Stimulated activated memory B cell treated with anti-CD40 and anti-IgM and Interleukin-4, amounts not matched to agents 10 μg/mL and 1 μg/mL and 100 μg/mL, for 72 hours (primary cell): ENCODE data around the gene NR6A1.

Experiments
- ATAC-seq: fragments of 150-1000 bp; cut with Tn5 transposase; 2 replicates; pipeline ENCODE4 v1.10.0; 2021
- H3K27ac Mint-ChIP-seq: one replicate; pipeline ENCODE4 v1.8.0; 2022; ENCODE audit warnings: mild to moderate bottlenecking, mixed read lengths
- H3K27me3 Mint-ChIP-seq: one replicate; pipeline ENCODE4 v1.8.0; 2022; ENCODE audit warnings: mixed read lengths
- H3K36me3 Mint-ChIP-seq: one replicate; pipeline ENCODE4 v1.8.0; 2022; ENCODE audit warnings: mixed read lengths
- H3K4me1 Mint-ChIP-seq: one replicate; pipeline ENCODE4 v1.8.0; 2022; ENCODE audit warnings: mixed read lengths
- H3K4me3 Mint-ChIP-seq: one replicate; pipeline ENCODE4 v1.8.0; 2022; ENCODE audit warnings: mild to moderate bottlenecking, moderate library complexity, mixed read lengths
- H3K9me3 Mint-ChIP-seq: one replicate; pipeline ENCODE4 v1.8.0; 2022; ENCODE audit warnings: mixed read lengths

Gene NR6A1

DNA sequence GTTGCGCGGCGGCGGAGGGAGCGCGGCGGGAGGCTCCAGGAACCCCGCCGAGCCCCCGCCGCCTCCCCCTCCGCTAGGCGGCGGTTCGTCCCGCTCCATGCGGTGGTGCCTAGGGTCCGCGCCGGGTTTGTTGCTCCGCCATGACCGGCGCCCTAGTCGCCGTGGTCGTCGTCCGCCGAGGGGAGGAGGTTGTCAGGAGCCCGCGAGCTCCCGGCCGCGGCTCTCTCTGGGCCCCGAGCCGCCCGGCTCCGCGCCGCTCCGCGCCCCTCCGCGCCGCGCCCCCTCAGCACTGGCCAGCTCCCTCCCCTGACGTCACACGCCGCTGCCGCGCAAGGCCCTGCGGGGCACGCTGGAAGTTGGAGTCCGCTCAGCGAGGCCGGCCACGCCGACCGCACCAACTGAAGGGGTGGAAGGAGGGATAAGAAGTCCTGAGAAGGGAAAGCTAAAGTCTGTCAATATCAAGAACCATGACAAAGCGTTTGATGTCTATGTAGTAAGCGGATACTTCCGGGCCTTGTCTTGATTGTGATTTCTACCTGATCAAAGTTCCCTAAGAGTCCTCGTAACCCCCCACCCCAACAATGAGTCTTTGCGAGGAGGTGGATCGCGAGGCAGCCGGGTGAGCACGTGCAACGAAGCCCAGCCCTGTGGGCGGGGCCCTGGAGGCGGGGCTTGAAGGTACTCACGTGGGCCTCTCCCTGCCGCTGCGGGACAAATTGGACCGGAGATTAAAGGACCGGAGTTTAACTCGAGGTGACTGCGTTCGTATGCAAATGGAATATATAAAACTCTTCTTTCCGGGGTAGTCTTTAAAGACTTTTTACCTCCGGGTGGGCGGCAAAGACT is at the start of gene NR6A1:
TSS of gene NR6A1 (minus strand) at position 291 of the 846 bp plus-strand sequence.
- Mint-ChIP-seq H3K9me3 (no peaks in the 10 kb centered on the region), H3K36me3 (peaks cover 6% of the 10 kb centered on the region), H3K27me3 (peaks cover 78% of the 10 kb centered on the region), H3K4me1 (peaks cover 49% of the 10 kb centered on the region), H3K4me3 (peak within 1 kb of the TSS; percentile 95), H3K27ac (peak within 1 kb of the TSS; percentile 86)
- peak; percentile 97 for ATAC-seq

DNA sequence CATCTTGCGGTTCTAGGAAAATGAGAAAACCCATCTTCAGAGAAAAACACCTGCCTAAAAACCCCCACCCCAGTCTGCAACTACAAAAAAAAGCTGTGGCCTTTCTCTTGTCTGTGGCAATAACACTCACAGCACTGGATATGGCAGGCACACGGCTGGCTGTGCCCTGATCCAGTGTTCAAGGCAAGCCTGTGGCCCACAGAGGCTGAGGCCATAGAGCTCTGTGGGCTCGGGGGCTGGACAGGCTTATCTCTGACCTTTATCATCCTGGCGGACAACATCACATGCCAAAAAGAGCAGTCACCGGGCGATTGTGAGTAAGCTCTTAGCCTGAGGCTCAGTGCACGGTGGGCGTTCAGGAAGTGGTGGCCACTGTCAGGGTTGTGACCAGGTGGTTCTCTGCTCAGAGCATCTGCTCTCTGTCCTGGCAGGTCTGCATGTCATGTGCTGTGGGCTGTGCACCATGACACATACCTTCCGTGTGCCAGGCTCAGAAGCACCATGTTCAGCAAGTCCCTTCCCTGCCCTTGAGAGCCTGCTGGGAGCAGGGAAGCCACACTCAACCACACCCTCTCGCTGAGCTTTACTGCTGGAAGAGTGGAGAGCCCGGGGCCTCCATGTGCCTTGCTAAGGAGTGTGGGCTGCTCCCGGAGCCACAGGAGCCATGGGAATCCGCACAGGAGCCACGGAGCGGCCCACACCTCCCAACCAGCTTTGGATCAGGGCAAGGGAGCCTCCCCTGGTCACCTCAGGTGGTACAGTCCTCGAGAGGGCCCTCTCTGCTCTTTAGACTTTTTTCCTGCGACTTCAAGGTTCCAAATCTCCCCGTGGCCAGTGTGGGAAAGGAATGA is 47.5 kb upstream of the NR6A1 start:
- H3K4me3 Mint-ChIP-seq = no peak overlapping the region
- peaks cover 9% of the 10 kb centered on the region for H3K4me1 Mint-ChIP-seq
- H3K9me3 Mint-ChIP-seq = no peaks in the 10 kb centered on the region
- peak; percentile 84 for ATAC-seq
- peaks cover 28% of the 10 kb centered on the region for H3K27me3 Mint-ChIP-seq
- H3K27ac Mint-ChIP-seq = peak overlapping the region; percentile 64
- H3K36me3 Mint-ChIP-seq = no peaks in the 10 kb centered on the region

DNA sequence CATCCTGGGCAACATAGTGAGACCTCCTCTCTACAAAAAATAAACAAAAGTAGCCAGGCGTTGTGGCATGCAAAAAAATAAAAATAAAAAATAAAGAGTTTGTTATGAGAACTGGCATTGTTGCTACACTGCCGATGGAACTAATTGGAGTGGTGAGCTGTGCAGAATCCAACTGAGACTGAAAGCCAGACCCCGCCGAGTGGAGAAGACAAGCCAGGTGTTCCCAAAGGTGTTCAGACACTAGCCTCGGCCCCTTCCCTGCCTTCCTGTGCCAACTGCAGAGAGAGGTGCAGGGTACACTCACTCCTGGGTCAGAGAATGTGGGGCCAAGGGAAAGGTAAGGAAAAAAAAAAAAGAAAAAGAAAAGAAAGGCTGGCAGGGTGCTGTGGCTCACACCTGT is 44.5 kb upstream of the NR6A1 start:
- ATAC-seq = no peak
- peaks cover 20% of the 10 kb centered on the region for H3K27me3 Mint-ChIP-seq
- peaks cover 9% of the 10 kb centered on the region for H3K4me1 Mint-ChIP-seq
- H3K27ac Mint-ChIP-seq = no peak overlapping the region
- H3K4me3 Mint-ChIP-seq = no peak overlapping the region
- no peaks in the 10 kb centered on the region for H3K9me3 Mint-ChIP-seq
- H3K36me3 Mint-ChIP-seq = no peaks in the 10 kb centered on the region

DNA sequence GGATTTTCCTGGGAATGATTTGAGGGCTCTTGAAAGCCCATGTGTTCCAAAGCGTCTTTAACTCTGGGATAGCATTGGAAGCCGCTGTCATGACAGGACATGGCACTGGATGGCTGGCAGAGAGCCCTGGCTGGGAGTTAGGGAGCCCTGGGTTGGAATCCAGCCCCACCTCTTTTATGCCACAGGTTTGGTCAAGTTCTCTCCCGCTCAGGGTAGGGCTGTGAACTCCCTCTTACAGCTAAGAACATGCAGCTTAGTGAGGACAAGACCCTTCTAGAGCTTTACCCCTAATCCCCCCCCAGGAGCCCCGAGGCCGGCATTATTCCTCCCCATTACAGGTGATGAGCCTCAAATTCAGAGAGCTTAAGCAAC is 43.0 kb upstream of the NR6A1 start:
- Mint-ChIP-seq H3K27ac (no peak overlapping the region), H3K4me3 (no peak overlapping the region)
- no peak for ATAC-seq

DNA sequence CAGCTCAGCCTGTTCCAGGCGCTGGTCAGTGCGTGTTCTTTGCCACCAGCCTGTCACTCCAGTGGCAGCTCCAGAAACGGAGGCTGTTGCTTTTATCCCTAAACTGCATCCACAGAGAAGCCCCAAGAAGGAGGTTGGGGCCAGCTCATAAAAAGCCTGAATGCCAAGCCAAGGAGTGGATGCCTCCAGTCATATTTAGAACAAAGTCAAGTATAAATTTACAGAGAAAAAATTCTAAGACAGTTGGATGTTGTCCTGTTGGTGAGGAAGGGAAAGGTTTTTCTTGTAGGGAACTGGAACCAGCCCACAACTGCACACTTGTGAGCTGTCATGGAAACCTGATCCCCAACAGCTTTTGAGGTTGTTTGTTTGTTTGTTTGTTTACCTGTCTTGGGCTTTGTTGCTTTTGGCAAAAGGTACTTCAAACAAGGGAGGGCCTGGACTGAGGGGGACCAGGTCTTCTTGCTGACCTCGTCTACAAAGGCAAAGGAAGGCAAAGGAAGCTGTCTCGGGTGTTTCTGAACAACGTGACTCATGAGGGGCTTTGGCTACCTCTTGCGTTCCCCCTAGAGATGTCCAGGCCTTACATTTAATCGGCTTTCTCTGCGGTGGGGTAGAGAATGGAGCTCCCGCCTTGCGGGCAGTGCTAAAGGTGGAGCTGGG is 42.5 kb upstream of the NR6A1 start:
- H3K4me1 Mint-ChIP-seq = peaks cover 7% of the 10 kb centered on the region
- ATAC-seq = no peak
- no peaks in the 10 kb centered on the region for H3K36me3 Mint-ChIP-seq
- H3K4me3 Mint-ChIP-seq = no peak overlapping the region
- H3K27ac Mint-ChIP-seq = no peak overlapping the region
- peaks cover 9% of the 10 kb centered on the region for H3K27me3 Mint-ChIP-seq
- H3K9me3 Mint-ChIP-seq = no peaks in the 10 kb centered on the region

More for the DNA sequence above, 43.0 kb upstream of the NR6A1 start:
- Mint-ChIP-seq H3K27me3 (peaks cover 9% of the 10 kb centered on the region), H3K36me3 (no peaks in the 10 kb centered on the region), H3K4me1 (peaks cover 9% of the 10 kb centered on the region), H3K9me3 (no peaks in the 10 kb centered on the region)

DNA sequence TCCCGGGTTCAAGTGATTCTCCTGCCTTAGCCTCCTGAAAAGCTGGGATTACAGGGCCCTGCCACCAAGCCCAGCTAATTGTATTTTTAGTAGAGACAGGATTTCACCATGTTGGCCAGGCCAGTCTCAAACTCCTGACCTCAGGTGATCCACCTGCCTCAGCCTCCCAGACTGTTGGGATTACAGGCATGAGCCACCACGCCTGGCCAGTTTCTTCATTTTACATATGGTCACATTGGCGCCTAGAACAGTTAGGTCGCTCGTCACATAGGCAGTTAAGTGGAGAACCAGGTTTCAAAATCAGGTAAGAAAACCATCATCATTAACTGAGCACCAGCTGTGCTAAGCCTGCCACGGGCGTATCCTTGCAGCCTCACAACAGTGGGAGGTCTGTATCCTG is 41.9 kb upstream of the NR6A1 start:
- no peak overlapping the region for H3K4me3 Mint-ChIP-seq

DNA sequence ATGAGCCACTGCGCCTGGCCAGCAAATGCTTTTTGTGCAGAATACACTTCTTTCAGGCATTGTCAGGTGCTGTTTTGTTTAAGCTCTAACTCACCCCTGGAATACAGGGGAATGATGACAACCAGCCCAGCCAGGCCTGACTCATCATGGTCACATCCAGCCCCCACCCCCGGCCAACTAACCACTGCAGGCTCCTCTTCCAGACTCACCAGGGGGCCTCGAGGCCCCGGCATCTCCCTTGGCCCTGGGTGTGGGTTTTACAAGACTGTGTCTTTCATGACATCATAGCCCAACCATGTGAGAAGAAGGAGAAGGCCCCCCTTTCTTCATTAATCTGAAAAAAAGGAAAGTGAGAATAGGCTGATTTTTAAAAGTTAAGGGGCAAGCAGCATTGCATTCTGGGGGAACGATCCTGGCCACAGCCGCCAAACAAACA is 41.3 kb upstream of the NR6A1 start:
- no peak for ATAC-seq
- no peak overlapping the region for H3K27ac Mint-ChIP-seq
- peaks cover 9% of the 10 kb centered on the region for H3K27me3 Mint-ChIP-seq
- H3K9me3 Mint-ChIP-seq = no peaks in the 10 kb centered on the region
- no peak overlapping the region for H3K4me3 Mint-ChIP-seq
- H3K4me1 Mint-ChIP-seq = no peaks in the 10 kb centered on the region
- no peaks in the 10 kb centered on the region for H3K36me3 Mint-ChIP-seq

More for the DNA sequence above, 41.9 kb upstream of the NR6A1 start:
- no peak for ATAC-seq
- Mint-ChIP-seq H3K36me3 (no peaks in the 10 kb centered on the region), H3K9me3 (no peaks in the 10 kb centered on the region), H3K4me1 (peaks cover 1% of the 10 kb centered on the region), H3K27ac (no peak overlapping the region), H3K27me3 (peaks cover 9% of the 10 kb centered on the region)

DNA sequence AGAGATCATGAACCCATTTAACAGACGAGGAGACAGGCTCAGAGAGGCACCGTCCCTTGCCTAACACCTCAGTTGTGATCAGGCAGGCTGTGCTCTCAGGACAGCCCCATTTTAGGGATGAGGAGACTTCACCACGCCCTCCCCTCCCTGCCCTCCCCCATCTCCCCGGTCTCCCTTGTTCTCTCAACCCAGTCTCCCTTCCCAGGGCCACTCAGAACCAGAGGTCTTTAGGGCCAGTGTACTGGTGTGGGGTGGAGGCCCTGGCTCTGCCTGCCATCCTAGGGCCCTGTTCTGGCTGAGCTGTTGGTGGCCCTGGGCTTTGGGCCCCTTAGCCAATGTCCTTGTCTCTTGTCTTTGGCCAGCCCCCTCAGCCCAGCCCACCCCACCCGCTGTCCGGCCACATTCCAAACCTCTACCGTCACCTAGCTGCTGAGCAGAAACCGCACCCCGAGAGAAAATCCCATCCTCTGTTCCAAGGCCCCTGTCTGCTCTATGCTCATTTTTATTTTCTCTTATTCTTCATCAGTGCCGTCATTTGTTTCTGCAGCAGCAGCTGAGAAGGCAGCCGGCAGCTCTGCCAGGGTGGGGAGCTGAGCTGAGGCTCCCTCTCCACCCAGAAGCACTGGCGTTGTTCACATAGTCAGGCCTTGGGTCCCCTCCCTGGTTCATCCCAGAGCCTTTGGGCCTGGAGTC is 39.7 kb upstream of the NR6A1 start:
- Mint-ChIP-seq H3K27ac (no peak overlapping the region), H3K36me3 (no peaks in the 10 kb centered on the region), H3K9me3 (no peaks in the 10 kb centered on the region), H3K4me3 (no peak overlapping the region), H3K4me1 (no peaks in the 10 kb centered on the region), H3K27me3 (no peaks in the 10 kb centered on the region)
- no peak for ATAC-seq

DNA sequence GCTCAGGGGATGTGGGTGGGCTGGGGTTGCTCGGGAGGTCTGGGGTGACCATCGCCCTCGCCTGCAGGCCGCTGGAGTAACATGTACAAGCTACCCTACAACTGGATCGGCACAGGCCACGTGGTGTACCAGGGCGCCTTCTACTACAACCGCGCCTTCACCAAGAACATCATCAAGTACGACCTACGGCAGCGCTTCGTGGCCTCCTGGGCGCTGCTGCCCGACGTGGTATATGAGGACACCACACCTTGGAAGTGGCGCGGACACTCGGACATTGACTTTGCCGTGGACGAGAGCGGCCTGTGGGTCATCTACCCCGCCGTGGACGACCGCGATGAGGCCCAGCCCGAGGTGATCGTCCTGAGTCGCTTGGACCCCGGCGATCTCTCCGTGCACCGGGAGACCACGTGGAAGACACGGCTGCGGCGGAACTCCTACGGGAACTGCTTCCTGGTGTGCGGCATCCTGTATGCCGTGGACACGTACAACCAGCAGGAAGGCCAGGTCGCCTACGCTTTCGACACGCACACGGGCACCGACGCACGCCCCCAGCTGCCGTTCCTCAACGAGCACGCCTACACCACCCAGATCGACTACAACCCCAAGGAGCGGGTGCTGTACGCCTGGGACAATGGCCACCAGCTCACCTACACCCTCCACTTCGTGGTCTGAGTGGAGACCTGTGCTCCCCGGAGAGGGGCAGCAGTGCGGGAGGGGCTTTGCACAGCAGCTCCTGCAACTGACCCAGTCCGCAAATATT is 38.8 kb upstream of the NR6A1 start:
- no peak overlapping the region for H3K27ac Mint-ChIP-seq
- H3K27me3 Mint-ChIP-seq = no peaks in the 10 kb centered on the region
- peak; percentile 7 for ATAC-seq
- no peaks in the 10 kb centered on the region for H3K9me3 Mint-ChIP-seq
- no peaks in the 10 kb centered on the region for H3K4me1 Mint-ChIP-seq
- no peak overlapping the region for H3K4me3 Mint-ChIP-seq
- no peaks in the 10 kb centered on the region for H3K36me3 Mint-ChIP-seq

DNA sequence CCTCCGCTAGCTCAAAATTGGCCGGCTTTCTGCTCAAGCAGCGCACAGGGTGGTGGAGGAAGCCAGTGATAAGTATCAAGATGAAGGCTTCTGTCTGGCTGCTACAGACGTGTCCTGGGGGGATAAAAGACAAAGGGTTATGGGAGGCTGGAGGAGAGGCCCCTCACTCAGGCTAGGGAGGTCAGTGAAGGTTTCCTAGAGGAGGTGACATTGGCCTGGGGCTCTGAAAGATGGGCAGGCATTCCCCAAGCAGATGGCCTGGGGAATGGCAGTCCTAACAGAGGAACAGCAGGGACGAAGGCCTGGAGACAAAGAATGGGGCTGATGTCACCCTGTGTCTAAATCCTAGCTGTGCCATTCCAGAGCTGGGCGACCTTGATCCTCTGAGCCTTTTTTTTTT is 38.1 kb upstream of the NR6A1 start:
- Mint-ChIP-seq H3K27me3 (no peaks in the 10 kb centered on the region), H3K9me3 (no peaks in the 10 kb centered on the region), H3K36me3 (no peaks in the 10 kb centered on the region), H3K4me1 (no peaks in the 10 kb centered on the region), H3K4me3 (no peak overlapping the region), H3K27ac (no peak overlapping the region)
- ATAC-seq = no peak

DNA sequence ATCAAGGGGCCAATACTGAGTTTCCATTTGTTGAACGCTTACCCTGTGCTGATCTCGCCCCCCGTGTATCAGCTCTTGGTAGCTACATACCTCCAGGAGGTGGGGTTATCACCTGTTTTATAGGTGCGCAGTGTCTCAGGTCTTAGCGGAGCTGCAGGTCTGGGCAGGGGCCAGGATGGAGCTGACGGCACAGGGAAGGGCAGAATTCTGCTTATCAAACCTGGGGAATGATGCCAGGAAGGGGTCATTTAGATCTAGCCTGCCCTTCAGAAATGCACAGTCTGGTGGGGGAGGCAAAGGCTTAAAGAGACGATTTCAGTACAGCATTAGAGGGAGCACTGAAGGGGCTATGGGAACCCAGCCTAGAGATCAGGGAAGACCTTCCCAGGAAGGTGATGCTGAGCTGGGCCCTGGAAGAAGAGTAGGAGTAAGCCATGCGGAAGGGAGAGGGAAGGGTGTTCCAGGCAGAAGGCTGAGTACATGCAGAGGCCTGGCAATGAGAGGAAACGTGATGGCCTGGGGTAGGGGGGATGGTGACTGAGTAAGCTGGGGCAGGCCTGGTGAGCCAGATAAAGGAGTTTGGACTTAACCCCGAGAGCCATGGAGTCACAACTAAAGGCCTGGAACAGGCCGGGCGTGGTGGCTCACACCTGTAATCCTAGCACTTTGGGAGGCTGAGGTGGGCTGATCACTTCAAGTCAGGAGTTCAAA is 37.3 kb upstream of the NR6A1 start:
- Mint-ChIP-seq H3K36me3 (no peaks in the 10 kb centered on the region), H3K27me3 (no peaks in the 10 kb centered on the region), H3K27ac (no peak overlapping the region), H3K4me3 (no peak overlapping the region), H3K4me1 (no peaks in the 10 kb centered on the region), H3K9me3 (no peaks in the 10 kb centered on the region)
- no peak for ATAC-seq

DNA sequence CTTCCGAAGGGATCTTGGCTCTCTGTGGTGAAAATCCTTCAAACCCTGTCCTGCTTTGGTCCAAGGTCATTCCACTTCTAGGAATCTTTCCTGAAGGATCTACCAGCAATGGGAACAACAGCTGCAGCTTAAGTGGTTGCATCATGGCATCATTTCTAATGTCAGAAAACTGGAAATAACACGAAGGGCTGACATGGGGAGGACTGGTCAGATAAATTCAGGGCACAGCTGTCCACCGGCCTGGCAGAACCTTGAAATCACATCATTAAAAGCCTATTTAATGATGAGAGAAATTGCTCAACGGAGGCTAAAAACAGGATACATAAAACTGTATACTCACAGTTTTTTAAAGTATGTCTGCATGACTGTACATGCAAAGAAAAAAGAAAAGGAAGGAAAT is 34.1 kb upstream of the NR6A1 start:
- H3K9me3 Mint-ChIP-seq = no peaks in the 10 kb centered on the region
- no peaks in the 10 kb centered on the region for H3K27me3 Mint-ChIP-seq
- H3K27ac Mint-ChIP-seq = no peak overlapping the region
- H3K4me1 Mint-ChIP-seq = peaks cover 24% of the 10 kb centered on the region
- no peak overlapping the region for H3K4me3 Mint-ChIP-seq
- H3K36me3 Mint-ChIP-seq = no peaks in the 10 kb centered on the region
- no peak for ATAC-seq

DNA sequence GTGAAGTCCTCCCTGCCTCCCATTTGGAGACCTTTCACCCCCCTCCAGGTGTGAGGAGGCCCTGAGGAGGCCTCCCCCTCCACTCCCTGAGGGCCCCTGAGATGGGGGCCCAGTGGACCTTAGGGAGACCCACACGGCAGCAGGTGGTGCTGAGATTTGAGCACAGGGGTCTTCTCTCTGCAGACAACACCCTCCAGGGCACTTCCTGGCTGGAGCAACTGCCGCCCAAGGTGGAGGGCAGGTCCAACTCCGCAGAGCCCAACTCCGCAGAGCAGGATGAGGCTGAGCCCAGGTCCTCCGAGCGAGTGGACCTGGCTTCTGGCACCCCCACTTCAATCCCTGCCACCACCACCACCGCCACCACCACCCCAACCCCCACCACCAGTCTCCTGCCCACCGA is 32.8 kb upstream of the NR6A1 start:
- Mint-ChIP-seq H3K4me1 (peaks cover 36% of the 10 kb centered on the region), H3K9me3 (no peaks in the 10 kb centered on the region), H3K27me3 (no peaks in the 10 kb centered on the region), H3K4me3 (no peak overlapping the region), H3K36me3 (no peaks in the 10 kb centered on the region), H3K27ac (no peak overlapping the region)
- no peak for ATAC-seq

DNA sequence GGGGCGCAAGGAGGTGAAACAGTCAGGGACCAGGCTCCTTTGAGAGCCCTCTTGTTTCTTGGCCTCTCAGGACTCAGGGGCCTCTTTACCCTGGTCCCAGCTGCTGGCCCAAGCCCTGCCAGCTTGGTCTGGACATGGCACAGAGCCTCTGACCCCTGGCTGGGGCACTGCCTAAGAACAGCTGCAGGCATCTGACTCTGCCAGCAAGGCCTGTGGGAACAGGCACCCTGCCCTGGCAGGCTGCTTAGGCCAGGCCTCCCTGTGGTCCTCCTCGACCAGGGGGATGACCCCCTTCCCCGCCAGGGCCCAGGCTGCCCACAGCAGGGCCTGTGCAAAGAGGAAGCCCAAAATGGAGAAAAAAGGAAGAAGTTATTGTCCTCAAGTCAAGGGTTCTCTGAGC is 31.3 kb upstream of the NR6A1 start:
- Mint-ChIP-seq H3K36me3 (no peaks in the 10 kb centered on the region), H3K9me3 (no peaks in the 10 kb centered on the region), H3K4me1 (peaks cover 36% of the 10 kb centered on the region), H3K27me3 (no peaks in the 10 kb centered on the region), H3K27ac (peak overlapping the region; percentile 91), H3K4me3 (no peak overlapping the region)
- ATAC-seq = no peak
